ENCODE results near the gene MEF2C. TPM values are rescaled to one million over a fixed set of nuclear protein-coding genes. Genes with fewer than 3 reads are reported as not detected.

Gene MEF2C
- polyA plus RNA-seq, 1 donor (not counting 4 experiments of a cell fraction or from before 2014, with no cell fraction given) = 0.10 TPM

DNA sequence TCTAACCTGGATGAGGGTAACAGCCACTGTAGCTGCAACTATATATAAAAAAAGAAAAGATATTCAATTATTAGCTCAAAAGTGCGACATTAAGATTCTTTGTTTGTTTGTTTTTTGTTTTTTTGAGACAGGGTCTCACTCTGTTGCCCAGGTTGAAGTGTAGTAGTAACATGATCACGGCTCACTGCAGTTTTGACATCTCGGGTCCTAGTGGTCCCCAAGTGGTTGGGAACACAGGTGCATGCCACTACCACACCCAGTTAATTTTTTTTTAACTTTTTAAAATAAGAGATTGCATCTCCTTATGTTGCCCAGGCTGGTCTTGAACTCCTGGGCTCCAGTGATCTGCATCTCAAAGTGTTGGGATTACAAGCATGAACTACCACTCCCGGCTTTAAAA, 61.8 kb downstream of the MEF2C start:
- H3K36me3 ChIP-seq (ENCODE audit: control insufficient read depth in 2 of 2, extremely low read depth in 1 of 2, insufficient read depth in 2 of 2, low read length in 2 of 2) = no peaks in the 10 kb centered on the region
- H3K27me3 ChIP-seq (ENCODE audit: control insufficient read depth, extremely low read depth, insufficient read depth, low read length) = no peaks in the 10 kb centered on the region
- H3K79me2 ChIP-seq (ENCODE audit: control insufficient read depth, insufficient read depth, low read length) = no peaks in the 10 kb centered on the region
- no peaks in the 10 kb centered on the region for H3K4me1 ChIP-seq (ENCODE audit: control insufficient read depth, extremely low read depth, insufficient read depth, low read length)
- no peak overlapping the region for H3K4me3 ChIP-seq (ENCODE audit: control insufficient read depth in 2 of 3, extremely low read depth in 1 of 3, insufficient read depth in 2 of 3, low read depth in 1 of 3, low read length in 3 of 3)
- TF ChIP-seq, protein P1, sequence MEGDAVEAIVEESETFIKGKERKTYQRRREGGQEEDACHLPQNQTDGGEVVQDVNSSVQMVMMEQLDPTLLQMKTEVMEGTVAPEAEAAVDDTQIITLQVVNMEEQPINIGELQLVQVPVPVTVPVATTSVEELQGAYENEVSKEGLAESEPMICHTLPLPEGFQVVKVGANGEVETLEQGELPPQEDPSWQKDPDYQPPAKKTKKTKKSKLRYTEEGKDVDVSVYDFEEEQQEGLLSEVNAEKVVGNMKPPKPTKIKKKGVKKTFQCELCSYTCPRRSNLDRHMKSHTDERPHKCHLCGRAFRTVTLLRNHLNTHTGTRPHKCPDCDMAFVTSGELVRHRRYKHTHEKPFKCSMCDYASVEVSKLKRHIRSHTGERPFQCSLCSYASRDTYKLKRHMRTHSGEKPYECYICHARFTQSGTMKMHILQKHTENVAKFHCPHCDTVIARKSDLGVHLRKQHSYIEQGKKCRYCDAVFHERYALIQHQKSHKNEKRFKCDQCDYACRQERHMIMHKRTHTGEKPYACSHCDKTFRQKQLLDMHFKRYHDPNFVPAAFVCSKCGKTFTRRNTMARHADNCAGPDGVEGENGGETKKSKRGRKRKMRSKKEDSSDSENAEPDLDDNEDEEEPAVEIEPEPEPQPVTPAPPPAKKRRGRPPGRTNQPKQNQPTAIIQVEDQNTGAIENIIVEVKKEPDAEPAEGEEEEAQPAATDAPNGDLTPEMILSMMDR (optimal IDR thresholded peaks at IDR 0.05 in 1 of 3, IDR thresholded peaks at IDR 0.05 in 1 of 3, conservative IDR thresholded peaks at IDR 0.05 in 1 of 3; ENCODE audit: extremely low read depth in 1 of 3, insufficient read depth in 2 of 3, low read length in 3 of 3) = no peak
- no peak for TF ChIP-seq EZH2 (IDR thresholded peaks at IDR 0.05; ENCODE audit: low read length)
- no peak overlapping the region for H3K4me2 ChIP-seq (ENCODE audit: control insufficient read depth, extremely low read depth, insufficient read depth, low read depth, low read length)
- no peaks in the 10 kb centered on the region for H3K9me1 ChIP-seq (ENCODE audit: control insufficient read depth, extremely low read depth, insufficient read depth, low read length)
- no peak overlapping the region for H3K9ac ChIP-seq (ENCODE audit: control insufficient read depth, extremely low read depth, insufficient read depth, low read length)
- dilution Hi-C loops (cut with MboI; ENCODE audit: extremely low pct_ligation_motif_present, low sequenced_read_pairs) = no loop called here
- no peak overlapping the region for H2AFZ ChIP-seq (ENCODE audit: control insufficient read depth, low read length)
- no peak overlapping the region for H3K27ac ChIP-seq (ENCODE audit: control insufficient read depth, insufficient read depth, low read length)
- no peaks in the 10 kb centered on the region for H4K20me1 ChIP-seq (ENCODE audit: control insufficient read depth, extremely low read depth, insufficient read depth, low read length)
- FAIRE-seq (no peak), DNase-seq (ENCODE audit: low read depth, low spot score) (no peak)
- no peaks in the 10 kb centered on the region for H3K9me3 ChIP-seq (ENCODE audit: control insufficient read depth, low read depth, low read length)

GRCh38 chr5:88820581-88820980, 62.4 kb downstream of the MEF2C start:
- TF ChIP-seq EZH2 (IDR thresholded peaks at IDR 0.05; ENCODE audit: low read length) = no peak
- TF ChIP-seq, protein P1 (optimal IDR thresholded peaks at IDR 0.05 in 1 of 3, IDR thresholded peaks at IDR 0.05 in 1 of 3, conservative IDR thresholded peaks at IDR 0.05 in 1 of 3; ENCODE audit: extremely low read depth in 1 of 3, insufficient read depth in 2 of 3, low read length in 3 of 3) = no peak
- H3K4me3 ChIP-seq (ENCODE audit: control insufficient read depth in 2 of 3, extremely low read depth in 1 of 3, insufficient read depth in 2 of 3, low read depth in 1 of 3, low read length in 3 of 3) = no peak overlapping the region
- FAIRE-seq (no peak), DNase-seq (ENCODE audit: low read depth, low spot score) (no peak)
- H2AFZ ChIP-seq (ENCODE audit: control insufficient read depth, low read length) = no peak overlapping the region
- no peaks in the 10 kb centered on the region for H4K20me1 ChIP-seq (ENCODE audit: control insufficient read depth, extremely low read depth, insufficient read depth, low read length)
- dilution Hi-C loops (cut with MboI; ENCODE audit: extremely low pct_ligation_motif_present, low sequenced_read_pairs) = no loop called here
- H3K79me2 ChIP-seq (ENCODE audit: control insufficient read depth, insufficient read depth, low read length) = no peaks in the 10 kb centered on the region
- no peaks in the 10 kb centered on the region for H3K9me1 ChIP-seq (ENCODE audit: control insufficient read depth, extremely low read depth, insufficient read depth, low read length)
- no peaks in the 10 kb centered on the region for H3K27me3 ChIP-seq (ENCODE audit: control insufficient read depth, extremely low read depth, insufficient read depth, low read length)
- no peak overlapping the region for H3K27ac ChIP-seq (ENCODE audit: control insufficient read depth, insufficient read depth, low read length)
- H3K36me3 ChIP-seq (ENCODE audit: control insufficient read depth in 2 of 2, extremely low read depth in 1 of 2, insufficient read depth in 2 of 2, low read length in 2 of 2) = no peaks in the 10 kb centered on the region
- H3K9me3 ChIP-seq (ENCODE audit: control insufficient read depth, low read depth, low read length) = no peaks in the 10 kb centered on the region
- no peaks in the 10 kb centered on the region for H3K4me1 ChIP-seq (ENCODE audit: control insufficient read depth, extremely low read depth, insufficient read depth, low read length)
- no peak overlapping the region for H3K9ac ChIP-seq (ENCODE audit: control insufficient read depth, extremely low read depth, insufficient read depth, low read length)
- H3K4me2 ChIP-seq (ENCODE audit: control insufficient read depth, extremely low read depth, insufficient read depth, low read depth, low read length) = no peak overlapping the region

Data from keratinocyte (primary cell).